Measurements from ENCODE around the gene NEK7.

NEK7 gene

GRCh38 chr1:198196630-198197029 is 39.8 kb downstream of the NEK7 start:
- H3K4me3 ChIP-seq: no peak overlapping the region
- H3K9me3 ChIP-seq: 0 out of 2 replicates have a peak, but pooled peaks cover 6% of the 10 kb centered on the region
- H3K27ac ChIP-seq: no peak overlapping the region
- peaks cover 73% of the 10 kb centered on the region for H4K20me1 ChIP-seq
- H3K4me2 ChIP-seq: no peak overlapping the region
- no peaks in the 10 kb centered on the region for H3K27me3 ChIP-seq
- no peaks in the 10 kb centered on the region for H3K36me3 ChIP-seq
- TF ChIP-seq Cebpa-rat (IDR thresholded peaks at IDR 0.05): no peak
- peaks cover 17% of the 10 kb centered on the region for H3K4me1 ChIP-seq
- H3K9ac ChIP-seq: no peak overlapping the region

GRCh38 chr1:198197285-198197684 is 40.5 kb downstream of the NEK7 start:
- Histone ChIP-seq H3K4me3 (no peak overlapping the region), H4K20me1 (peaks cover 76% of the 10 kb centered on the region), H3K4me1 (peaks cover 17% of the 10 kb centered on the region), H3K9ac (no peak overlapping the region), H3K4me2 (no peak overlapping the region), H3K27me3 (no peaks in the 10 kb centered on the region), H3K36me3 (0 out of 2 replicates have a peak, but pooled peaks cover 1% of the 10 kb centered on the region), H3K27ac (no peak overlapping the region), H3K9me3 (0 out of 2 replicates have a peak, but pooled peaks cover 6% of the 10 kb centered on the region)
- TF ChIP-seq Cebpa-rat (IDR thresholded peaks at IDR 0.05): no peak

GRCh38 chr1:198199105-198199504 is 42.3 kb downstream of the NEK7 start:
- Histone ChIP-seq H3K4me3 (no peak overlapping the region), H4K20me1 (peaks cover 88% of the 10 kb centered on the region), H3K36me3 (0 out of 2 replicates have a peak, but pooled peaks cover 3% of the 10 kb centered on the region), H3K9me3 (peaks cover 16% of the 10 kb centered on the region; the same call in 1 of the 2 replicates), H3K27me3 (no peaks in the 10 kb centered on the region), H3K9ac (no peak overlapping the region), H3K4me2 (peak overlapping the region; percentile 40), H3K27ac (no peak overlapping the region), H3K4me1 (peaks cover 23% of the 10 kb centered on the region)
- TF ChIP-seq Cebpa-rat (IDR thresholded peaks at IDR 0.05): no peak

- H3K9ac ChIP-seq: no peak overlapping the region
- peaks cover 23% of the 10 kb centered on the region for H3K4me1 ChIP-seq
- no peak overlapping the region for H3K4me3 ChIP-seq
Measured at GRCh38 chr1:198201956-198202784, 45.4 kb downstream of the NEK7 start.

GRCh38 chr1:198203434-198203833 is 46.6 kb downstream of the NEK7 start:
- Histone ChIP-seq H3K9ac (no peak overlapping the region), H3K9me3 (peaks cover 17% of the 10 kb centered on the region; the same call in 1 of the 2 replicates), H4K20me1 (peaks cover 87% of the 10 kb centered on the region), H3K36me3 (0 out of 2 replicates have a peak, but pooled peaks cover 3% of the 10 kb centered on the region), H3K4me2 (no peak overlapping the region), H3K4me1 (peaks cover 15% of the 10 kb centered on the region), H3K27ac (no peak overlapping the region), H3K4me3 (no peak overlapping the region), H3K27me3 (no peaks in the 10 kb centered on the region)
- no peak for TF ChIP-seq Cebpa-rat (IDR thresholded peaks at IDR 0.05)

More at GRCh38 chr1:198201956-198202784, 45.4 kb downstream of the NEK7 start:
- Histone ChIP-seq H4K20me1 (peaks cover 90% of the 10 kb centered on the region), H3K9me3 (peaks cover 17% of the 10 kb centered on the region; the same call in 1 of the 2 replicates), H3K27me3 (no peaks in the 10 kb centered on the region), H3K36me3 (0 out of 2 replicates have a peak, but pooled peaks cover 3% of the 10 kb centered on the region), H3K4me2 (no peak overlapping the region), H3K27ac (no peak overlapping the region)
- TF ChIP-seq Cebpa-rat (IDR thresholded peaks at IDR 0.05): no peak

- Histone ChIP-seq H3K9me3 (peaks cover 24% of the 10 kb centered on the region), H3K27ac (no peak overlapping the region), H3K27me3 (no peaks in the 10 kb centered on the region), H3K4me1 (peaks cover 6% of the 10 kb centered on the region), H4K20me1 (peaks cover 78% of the 10 kb centered on the region), H3K36me3 (peaks cover 10% of the 10 kb centered on the region; the same call in 1 of the 2 replicates), H3K4me2 (no peak overlapping the region), H3K9ac (no peak overlapping the region), H3K4me3 (no peak overlapping the region)
- no peak for TF ChIP-seq Cebpa-rat (IDR thresholded peaks at IDR 0.05)
Measured at GRCh38 chr1:198205016-198205684, 48.4 kb downstream of the NEK7 start.

GRCh38 chr1:198206292-198206691 is 49.5 kb downstream of the NEK7 start:
- H3K4me2 ChIP-seq: no peak overlapping the region
- H3K4me3 ChIP-seq: no peak overlapping the region
- H3K36me3 ChIP-seq: peaks cover 12% of the 10 kb centered on the region; the same call in 1 of the 2 replicates
- peaks cover 6% of the 10 kb centered on the region for H3K4me1 ChIP-seq
- H3K9me3 ChIP-seq: peaks cover 19% of the 10 kb centered on the region
- peaks cover 66% of the 10 kb centered on the region for H4K20me1 ChIP-seq
- no peaks in the 10 kb centered on the region for H3K27me3 ChIP-seq
- no peak overlapping the region for H3K9ac ChIP-seq
- no peak overlapping the region for H3K27ac ChIP-seq
- TF ChIP-seq Cebpa-rat (IDR thresholded peaks at IDR 0.05): no peak

GRCh38 chr1:198211696-198212095 is 54.9 kb downstream of the NEK7 start:
- no peak overlapping the region for H3K9ac ChIP-seq
- H3K27ac ChIP-seq: no peak overlapping the region
- H3K36me3 ChIP-seq: peaks cover 39% of the 10 kb centered on the region
- no peak for TF ChIP-seq Cebpa-rat (IDR thresholded peaks at IDR 0.05)
- H3K4me1 ChIP-seq: no peaks in the 10 kb centered on the region
- H3K4me2 ChIP-seq: no peak overlapping the region
- peaks cover 16% of the 10 kb centered on the region for H4K20me1 ChIP-seq
- H3K27me3 ChIP-seq: no peaks in the 10 kb centered on the region
- no peak overlapping the region for H3K4me3 ChIP-seq
- peaks cover 52% of the 10 kb centered on the region for H3K9me3 ChIP-seq

GRCh38 chr1:198212126-198212525 is 55.3 kb downstream of the NEK7 start:
- Histone ChIP-seq H3K27me3 (no peaks in the 10 kb centered on the region), H4K20me1 (peaks cover 12% of the 10 kb centered on the region; the same call in 1 of the 2 replicates), H3K4me1 (no peaks in the 10 kb centered on the region), H3K9me3 (peaks cover 52% of the 10 kb centered on the region), H3K9ac (no peak overlapping the region), H3K36me3 (peaks cover 39% of the 10 kb centered on the region), H3K4me2 (no peak overlapping the region), H3K27ac (no peak overlapping the region), H3K4me3 (no peak overlapping the region)
- no peak for TF ChIP-seq Cebpa-rat (IDR thresholded peaks at IDR 0.05)

- Histone ChIP-seq H3K9ac (no peak overlapping the region), H3K9me3 (peaks cover 52% of the 10 kb centered on the region), H3K4me1 (no peaks in the 10 kb centered on the region), H3K27me3 (no peaks in the 10 kb centered on the region), H3K27ac (no peak overlapping the region), H3K4me3 (no peak overlapping the region), H4K20me1 (peaks cover 8% of the 10 kb centered on the region; the same call in 1 of the 2 replicates), H3K4me2 (no peak overlapping the region), H3K36me3 (peaks cover 39% of the 10 kb centered on the region)
- TF ChIP-seq Cebpa-rat (IDR thresholded peaks at IDR 0.05): no peak
Measured at GRCh38 chr1:198212675-198213074, 55.9 kb downstream of the NEK7 start.
